COLO829 (cell line): ENCODE results near the gene PI4KA.
A peak's percentile ranks its signal among the peaks of the same experiment; 100 is the strongest.

ENCODE experiments used
- DNase-seq: peaks from one replicate; pipeline ENCODE4 v3.0.0; 2012; ENCODE audit warnings: low spot score

Gene PI4KA

DNA sequence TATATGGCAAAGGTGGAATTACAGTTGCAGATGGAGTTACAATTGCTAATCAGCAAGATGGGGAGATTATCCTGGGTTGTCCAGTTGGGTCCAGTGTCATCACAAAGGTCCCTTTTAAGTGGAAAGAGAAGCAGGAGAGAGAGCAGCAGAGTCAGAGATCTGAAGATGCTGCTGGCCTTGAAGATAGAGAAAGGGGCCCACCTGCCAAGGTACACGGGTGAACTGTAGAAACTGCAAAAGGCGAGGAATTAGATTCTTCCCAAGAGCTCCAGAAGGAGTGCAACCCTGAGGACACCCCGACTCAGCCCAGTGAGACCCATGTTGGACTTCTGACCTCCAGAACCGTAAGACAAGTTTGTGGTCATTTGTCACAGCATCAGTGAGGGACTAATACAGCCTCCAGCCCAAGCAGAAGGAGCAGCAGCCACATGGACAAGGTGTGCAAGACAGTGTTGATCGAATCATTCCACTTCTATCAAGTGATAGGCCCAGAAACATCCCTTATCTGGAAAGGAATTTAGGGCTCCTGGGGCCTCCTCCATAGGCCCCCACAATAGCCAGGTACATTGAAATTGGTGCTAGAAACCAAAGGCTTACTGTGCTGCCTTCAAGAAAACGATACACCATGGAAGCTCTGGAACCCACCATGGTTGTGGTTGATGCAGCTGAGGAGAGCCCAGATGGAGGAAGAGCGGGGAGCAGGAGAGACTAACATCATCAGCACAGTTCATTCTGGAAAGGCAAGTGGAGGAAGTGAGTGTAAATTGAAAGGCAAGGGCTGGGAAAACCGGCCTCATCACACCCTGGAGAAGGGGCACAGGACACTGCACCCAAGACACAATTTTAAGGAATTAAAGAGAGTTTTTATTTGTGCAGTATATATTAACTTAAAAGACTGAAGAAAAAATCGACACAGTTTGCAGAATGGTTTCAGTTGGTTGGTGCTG, 23.5 kb upstream of the PI4KA start:
- no peak for DNase-seq

DNA sequence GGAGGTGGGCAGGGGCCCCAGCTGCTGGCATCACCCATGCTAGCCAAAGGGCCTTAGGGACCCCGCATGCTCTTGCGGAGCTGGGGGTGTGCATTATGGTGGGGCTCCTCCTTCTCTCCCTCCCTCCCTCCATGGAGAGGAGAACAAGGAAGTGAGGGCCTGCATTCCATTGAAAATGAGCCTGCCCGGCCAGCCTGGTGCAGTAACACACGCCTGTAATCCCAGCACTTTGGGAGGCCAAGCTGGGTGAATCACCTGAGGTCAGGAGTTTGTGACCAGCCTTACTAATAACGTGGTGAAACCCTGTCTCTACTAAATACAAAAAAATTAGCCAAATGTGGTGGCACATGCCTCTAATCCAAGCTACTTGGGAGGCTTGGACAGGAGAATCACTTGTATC, 22.6 kb upstream of the PI4KA start:
- no peak for DNase-seq

DNA sequence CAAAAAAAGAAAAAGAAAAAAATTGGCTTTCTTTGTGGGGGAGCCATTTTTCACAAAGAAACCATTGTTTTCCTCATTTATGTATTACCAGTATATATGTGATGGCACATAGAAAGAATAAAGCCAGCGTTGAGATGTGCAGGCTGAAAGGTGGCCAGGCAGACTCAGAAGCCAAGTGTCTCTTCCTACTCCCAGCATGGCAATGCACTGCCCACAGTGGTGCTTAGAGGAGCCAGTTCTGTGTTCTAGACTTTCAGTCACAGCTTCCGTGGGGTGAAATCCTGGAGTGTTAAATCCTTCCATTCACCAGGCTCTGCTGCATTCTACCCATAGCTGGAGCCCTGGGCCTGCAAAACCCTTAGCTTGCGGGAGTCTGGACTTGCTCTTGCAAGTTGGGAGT, 19.1 kb upstream of the PI4KA start:
- DNase-seq = peak; percentile 68

DNA sequence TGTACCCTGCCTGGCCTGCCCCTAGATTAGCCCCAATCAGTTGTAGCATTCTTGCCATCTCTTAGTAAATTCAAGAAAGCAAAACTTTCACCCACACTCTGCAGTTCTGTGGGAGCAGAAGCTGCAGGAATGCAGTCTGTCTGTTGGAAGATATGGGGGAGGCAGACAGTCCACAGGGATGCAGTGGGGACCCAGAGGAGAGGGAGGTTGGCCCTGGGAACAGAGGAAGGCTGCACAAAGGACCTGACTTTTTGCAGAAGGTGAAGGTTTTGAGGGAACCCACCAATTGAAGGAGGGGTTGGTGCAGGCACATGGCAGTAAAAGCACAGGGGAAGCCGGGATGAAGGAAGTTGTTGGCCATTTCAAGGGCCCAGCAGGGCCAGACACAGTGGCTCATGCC, 16.7 kb upstream of the PI4KA start:
- DNase-seq = no peak

DNA sequence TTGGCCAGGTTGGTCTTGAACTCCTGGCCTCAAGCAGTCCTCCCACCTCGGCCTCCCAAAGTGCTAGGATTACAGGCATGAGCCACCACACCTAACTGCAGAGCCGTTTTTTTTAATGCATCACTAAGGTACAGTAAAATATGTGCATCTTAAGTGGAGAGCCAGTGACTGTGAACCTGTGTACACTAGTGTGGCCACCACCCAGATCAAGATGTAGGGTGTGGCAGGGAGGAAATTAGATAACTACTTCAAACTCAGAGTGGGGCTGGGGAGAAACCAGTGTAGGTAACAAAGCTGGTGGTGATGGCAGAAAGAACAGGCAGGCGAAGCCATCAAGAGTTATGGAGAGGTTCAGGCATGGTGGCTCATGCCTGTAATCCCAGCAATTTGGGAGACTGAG, 14.6 kb upstream of the PI4KA start:
- DNase-seq = no peak

DNA sequence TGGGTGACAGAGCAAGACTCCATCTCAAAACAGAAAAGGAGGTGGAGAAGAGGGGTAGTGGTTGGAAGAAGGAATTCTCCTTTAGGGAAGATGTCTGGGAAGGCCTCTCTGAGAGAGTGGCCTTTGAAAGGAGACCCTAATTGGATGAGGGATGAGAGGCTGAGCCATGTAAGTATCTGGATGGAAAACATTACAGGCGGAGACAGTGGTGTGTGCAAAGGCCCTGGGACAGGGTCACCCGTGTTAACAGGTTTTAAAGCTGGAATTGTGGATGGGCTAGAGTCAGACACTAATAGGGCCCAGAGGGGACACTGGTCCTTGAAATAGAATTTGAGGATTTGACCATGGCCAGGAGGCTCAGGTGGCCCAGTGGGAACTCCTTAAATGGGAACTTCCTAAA, 10.6 kb upstream of the PI4KA start:
- DNase-seq = no peak

DNA sequence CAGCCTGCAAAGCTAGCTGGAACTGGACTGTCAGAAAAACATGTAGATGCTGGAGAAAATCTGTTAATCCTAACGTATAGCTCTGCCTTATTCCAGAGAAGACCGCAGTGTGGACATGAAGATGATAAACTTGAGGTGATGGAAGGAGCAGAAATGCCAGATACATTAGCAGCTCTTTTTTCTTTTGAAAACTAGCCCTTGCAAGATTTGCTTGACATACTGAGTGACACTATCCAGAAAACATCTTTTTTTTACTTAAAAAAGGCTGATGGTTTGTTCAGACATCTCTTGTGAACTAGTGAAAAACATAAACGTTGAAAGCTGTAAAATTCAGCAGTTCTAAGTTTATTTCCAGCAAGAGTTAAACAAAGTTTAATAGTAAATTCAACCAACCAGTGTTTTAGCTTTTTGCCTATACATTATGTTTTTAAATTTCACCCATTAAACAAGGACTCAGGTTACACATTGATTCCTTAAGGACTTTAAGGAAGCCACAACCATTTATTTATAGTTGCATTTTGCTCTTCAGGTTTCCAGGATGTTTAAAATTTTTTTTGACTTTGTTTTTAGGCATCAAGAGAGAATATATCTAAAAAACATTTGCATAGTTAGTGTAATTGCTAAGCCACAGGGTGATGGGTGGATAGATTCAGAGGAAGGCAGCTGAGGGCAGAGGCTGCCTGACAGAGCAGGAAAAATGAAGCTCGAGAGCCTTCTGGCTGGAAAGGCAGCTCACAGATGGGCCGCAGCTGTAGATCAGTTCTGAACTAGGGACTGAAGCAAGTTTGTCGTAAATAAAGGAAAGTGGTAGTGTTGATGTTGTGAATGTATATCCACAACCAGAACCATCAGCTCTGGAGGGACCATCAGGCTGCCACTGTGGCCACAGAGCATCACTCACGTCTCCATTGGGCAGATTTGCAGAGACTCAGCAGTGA, 9.7 kb upstream of the PI4KA start:
- no peak for DNase-seq

DNA sequence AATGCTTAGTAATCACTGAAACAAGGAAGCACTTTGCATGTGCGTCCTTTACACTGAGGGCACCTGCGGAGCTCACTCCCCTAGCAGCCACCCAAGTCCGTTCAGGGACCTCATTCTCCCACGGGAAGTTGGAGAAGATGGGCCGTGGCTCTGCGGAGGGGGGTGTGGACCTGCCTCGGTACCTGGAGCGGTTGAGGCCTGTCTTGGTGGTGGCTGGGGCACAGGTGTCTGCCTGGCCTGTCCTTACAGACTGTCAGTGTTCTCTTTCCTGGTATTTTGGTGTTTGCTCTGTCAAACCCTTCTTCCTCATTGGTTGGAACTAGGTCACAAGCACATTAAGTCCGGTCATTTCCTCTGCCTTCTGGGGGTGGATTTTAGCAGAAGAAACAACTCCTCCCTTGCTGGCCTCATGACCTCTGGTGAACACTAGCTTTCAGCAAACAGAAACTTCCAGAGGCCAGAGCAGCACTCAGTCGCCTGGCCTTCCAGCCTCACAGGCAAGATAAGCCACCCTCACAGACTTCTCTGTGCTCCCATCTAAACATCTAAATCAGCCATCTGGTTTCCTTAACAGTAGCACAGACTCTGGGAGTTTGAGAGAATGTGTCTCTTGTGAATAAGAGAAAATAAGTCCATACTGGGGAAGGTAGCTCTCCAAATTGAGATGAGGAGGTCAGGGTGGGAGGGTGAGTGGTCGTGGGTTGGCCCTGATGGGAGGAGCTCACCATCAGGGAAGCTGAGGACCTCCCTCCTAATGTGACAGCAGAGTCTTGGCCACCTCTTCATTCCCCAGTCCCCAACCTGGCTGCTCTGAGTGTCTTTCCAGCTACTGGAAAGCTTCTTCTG, 8.8 kb upstream of the PI4KA start:
- no peak for DNase-seq

DNA sequence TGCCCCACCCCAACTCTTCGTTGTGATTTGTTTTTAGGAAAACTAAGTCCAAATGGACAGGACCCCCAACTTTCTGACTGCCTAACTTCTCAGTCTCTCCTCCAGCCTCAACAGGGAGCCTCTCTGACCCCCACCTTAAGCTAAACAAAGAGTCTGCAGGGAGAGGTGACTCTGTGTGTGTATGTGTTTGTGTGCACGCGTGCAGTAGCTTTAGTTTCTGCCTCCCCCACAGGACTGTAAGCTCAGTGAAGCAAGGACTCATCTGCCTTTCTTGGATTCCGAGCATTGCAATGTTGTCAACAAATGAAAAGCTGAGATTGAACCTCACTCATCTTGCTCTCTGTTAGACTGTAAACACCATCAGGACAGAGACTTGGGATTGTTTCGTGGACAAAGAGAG, 8.1 kb upstream of the PI4KA start:
- no peak for DNase-seq

DNA sequence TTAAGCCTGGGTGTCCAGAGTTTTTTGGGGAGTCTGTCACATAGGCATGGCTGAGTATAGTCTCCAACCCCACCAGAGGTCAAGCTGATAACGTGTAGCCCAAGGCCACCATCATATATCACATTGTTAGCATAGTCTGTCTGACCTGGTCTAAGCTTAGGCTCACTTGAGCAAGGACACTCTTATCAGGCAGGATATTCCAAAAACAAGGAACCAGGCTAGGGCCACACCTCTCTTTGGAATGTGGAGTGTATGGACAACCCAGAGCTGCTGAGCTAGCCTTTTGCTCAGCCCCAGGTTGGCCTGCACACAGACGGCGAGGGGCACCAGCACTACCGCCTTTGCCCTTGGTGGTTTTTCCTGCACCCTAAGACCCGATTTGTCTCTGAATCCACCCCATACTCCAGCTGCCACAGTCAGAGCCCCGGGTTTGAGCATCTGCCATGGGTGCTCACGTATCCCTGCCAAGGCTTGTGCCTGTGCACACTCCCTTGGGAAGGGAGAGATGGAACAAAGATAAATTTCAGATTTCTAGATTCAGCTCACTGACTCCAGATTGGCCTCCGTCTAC, 7.3 kb upstream of the PI4KA start:
- DNase-seq = no peak

DNA sequence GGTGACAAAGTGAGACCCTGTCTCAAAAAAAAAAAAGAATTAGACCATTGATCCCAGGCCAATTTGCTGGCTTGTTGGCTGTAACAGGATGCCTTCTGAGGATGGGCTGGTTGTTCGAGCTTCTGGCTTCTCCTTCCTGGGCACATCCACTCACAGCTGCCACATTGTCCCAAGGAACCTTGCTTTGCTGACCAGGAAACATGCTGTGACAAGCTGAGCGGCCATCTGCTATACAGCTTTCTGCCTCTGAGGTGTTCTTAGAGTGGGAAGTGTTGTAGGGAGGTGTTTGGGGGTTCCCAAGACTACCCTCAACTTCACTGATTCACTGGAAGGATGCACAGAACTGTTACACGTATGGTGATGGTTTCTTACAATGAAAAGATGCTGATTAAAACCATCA, 6.7 kb upstream of the PI4KA start:
- no peak for DNase-seq

DNA sequence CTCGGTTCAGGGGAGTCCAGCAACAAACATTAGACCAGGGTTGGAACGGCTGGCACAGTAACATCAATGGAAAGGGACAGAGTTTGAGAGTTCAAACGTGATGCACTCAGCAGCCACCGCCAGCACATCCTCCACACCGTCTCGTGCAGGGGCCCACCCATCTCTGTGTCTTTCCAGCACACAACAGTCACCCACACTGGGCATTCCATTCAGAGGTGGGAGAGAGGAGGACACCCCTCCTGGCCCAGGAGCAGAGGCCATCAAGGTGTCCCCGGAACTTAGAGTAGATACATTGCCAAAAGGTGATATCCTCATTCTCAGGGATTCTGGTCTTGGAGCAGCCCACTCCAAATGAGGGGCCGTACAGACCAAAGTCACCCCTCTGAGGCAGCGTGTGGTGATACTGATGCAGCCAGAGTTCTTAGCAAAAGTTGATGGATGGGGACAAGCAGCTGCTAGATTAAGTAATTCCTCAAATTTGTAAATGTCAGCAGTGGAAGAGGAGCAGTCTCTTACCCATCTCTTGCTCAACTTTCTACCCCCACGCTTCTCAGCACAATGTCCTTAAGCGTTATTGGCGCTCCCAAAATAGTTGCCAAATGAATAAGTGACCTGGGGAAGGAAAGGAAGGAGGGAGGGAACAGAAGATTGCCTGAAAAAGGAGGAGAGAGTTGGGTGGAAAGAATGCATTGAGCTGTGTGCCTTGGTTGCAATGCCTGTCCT, 5.7 kb upstream of the PI4KA start:
- DNase-seq = no peak

DNA sequence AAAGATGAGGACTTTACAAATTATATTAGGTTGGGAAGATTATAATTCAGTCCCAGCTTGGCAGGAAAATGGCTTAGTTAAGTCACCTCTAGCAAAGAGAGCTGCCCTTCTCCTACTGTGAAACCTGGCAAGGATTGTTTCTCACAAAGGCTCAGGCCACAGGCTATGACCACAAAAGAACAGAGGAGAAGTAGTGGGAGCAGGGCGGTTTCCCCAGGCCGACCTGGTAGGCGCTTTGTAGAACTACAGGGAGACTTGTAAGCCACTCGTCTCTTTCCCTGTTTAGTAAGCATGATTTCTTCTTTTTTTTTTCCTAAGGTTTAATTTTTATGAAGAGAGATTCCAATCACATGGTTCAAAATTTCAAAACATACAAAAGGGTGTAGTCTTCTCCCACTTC, 4.8 kb upstream of the PI4KA start:
- DNase-seq = no peak

DNA sequence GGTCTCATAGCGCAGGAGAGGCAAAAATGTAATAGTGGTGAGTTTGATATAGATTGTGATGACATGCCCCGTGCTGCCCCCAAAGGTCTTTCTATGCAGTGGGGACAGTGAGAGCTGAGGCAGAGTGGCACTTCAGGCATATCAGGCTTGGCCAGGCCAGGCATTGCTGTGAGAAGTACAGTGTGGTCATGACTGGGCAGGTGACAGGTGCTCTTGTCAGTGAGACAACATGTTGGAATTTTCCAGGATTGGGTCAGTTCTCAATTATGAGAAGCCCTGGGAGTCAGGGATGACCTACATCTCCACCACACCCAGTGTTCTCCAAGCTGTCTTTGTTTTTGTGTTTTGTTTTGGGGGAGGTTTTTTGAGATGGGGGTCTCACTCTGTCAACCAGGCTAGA, 3.9 kb upstream of the PI4KA start:
- DNase-seq = no peak

DNA sequence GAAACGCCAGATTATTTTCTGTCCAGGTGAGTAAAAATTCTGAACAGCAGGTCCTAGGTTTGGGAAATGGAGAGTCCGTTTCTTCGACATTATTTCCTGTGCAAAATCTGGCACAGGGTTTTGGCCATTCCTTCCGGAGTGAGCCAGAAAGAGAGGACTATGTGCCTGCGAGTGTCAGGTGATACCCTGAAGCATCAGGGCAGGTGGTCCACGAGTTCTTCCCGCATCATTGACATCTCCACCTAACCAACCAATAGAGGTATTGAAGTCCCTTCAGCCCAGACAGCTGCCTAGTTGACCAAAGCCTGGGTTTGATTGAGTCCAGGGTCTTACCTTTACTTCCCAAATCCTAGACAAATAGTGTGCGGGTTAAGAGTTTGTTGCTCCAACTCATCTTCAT, 1.0 kb upstream of the PI4KA start:
- DNase-seq = no peak

DNA sequence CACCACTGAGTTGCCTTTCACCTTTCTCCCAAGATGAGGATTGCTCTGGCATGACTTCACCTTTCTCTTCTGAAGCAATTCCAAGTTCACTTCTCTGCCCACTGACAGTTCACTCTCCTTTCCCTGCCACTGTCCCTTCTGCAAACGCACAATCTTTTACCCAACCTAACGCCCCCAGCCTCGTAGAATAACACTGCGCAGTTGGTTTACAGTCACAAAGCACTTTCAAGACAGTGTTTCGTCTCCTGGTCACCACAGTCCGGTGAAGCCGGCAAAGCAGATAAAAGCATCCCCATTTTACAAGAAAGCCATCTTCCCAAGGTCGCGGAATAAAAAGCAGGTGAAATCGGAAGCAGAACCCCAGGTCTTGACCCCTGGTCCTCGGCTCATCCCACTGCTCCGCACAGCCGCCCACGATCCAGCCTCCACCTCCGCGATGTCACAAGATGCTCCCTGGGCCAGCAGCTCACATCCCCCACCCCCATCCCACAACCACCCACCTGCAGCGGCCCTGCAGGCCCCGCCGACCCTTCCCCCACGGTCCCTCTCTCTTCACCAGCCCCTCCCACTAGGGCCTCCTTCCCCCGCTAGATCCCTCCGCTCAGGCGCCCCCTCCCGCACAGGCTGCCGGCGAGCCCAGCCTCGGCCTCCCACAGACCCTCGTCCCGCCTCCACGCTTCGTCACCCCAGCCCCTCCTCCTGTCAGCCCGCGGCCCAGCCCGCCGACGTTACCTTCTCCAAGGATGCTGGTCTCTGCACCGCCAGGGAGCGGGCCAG, 585 bp downstream of the PI4KA start:
- peak; percentile 62 for DNase-seq

DNA sequence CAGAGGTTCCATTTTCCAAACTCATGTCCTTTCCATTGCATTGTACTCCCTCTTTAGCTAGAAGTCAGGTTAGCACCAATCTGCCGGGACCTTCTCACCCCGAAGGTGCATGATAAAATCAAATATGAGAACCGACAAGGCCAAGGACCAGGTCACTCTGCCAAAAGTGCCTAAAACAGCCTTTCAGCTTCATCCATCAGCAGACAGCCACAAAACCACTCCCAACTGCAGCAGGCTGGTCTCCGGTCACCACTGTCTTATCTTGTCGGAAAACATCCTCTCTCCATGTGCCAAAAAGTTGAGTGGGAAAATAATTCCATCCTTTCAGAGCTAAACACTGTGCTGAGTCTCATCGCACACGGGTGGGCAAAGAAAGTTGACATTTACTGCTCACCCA, 1.4 kb downstream of the PI4KA start:
- DNase-seq = no peak

DNA sequence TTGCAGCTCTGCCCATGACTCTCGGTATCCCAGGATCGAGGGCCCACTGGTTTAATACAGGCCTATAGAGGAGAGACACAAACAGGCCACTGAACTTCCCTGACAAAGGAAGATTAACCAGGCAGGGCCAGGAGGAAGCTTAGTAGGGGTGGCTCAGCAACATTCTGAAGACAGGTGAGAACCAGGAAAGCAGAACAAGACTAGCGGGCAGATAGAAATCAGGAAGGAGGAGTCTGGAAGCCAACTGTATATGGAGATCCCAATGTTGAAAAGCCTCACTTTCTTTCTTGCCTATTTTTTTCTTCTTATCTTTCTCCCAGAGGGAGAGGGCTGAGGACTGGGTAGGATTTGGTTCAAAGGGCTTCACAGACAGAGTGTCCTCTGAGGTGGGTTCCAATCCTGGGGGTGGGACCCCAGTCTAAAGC, 5.4 kb downstream of the PI4KA start:
- no peak for DNase-seq

DNA sequence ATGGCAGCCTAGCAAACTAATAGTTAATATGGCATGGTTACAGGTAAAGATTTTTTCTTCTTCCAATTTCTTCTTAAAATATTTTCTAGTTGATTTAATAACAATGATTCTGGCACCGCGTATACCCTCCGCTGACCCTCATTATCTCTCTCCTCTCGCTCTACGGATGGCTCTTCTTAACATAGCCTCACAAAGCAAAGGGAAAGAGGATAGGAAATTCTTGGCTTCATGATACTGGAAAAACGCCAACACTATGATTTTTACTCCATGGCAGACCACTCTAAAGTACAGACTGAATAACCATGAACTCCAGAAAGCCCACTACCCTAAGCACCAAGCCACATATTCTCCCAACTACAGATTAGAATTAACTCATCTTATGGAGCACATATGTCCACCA, 6.1 kb downstream of the PI4KA start:
- DNase-seq = no peak

DNA sequence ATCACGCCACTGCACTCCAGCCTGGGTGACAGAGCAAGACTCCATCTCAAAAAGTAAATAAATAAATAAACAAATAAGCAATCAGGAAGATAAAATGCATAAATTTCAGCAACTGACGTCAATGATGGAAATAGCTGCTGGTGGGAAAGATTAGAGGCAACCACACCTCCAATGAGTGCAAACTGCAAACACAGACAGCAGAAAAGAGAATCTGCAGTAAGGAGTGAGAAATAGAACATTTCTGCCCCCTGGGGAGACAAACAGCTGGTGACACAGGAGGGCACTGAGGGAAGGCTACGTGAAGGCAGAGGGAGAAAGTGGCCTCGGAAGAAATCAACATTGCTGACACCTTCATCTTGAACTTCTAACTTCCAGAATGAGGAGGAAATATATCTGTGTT, 6.5 kb downstream of the PI4KA start:
- DNase-seq = no peak
